HEK293 (cell line): Measurements from ENCODE around the gene PRKCE.

Experiments used
- CTCF ChIA-PET: fragments of 350-600 bp; formaldehyde crosslinking; extraction: SDS; loops from one replicate; lab custom pipeline; 2021; ENCODE audit warnings: antibody characterized with exemption; lab: Yijun Ruan, JAX
- POLR2A ChIA-PET: fragments of 300-600 bp; formaldehyde crosslinking; extraction: SDS; loops from one replicate; lab custom pipeline; 2020; ENCODE audit warnings: antibody characterized with exemption, inconsistent platforms; lab: Yijun Ruan, JAX
- H3K27ac ChIP-seq: fragments of 200-500 bp; sonication (Bioruptor generic); 2 replicates; pipeline ENCODE4 v1.5.1; 2014; ENCODE audit warnings: low read depth, low read length, control low read depth, inconsistent platforms; ENCODE audit errors: extremely low read depth
- H3K36me3 ChIP-seq, 2 experiments: fragments of 200-500 bp in 1 of 2; sonication (Bioruptor generic) in 1 of 2; 1 replicate in 1 of 2; 2 replicates in 1 of 2; pipeline ENCODE4 v1.5.1; 2014 to 2017; ENCODE audit warnings: inconsistent platforms in 2 of 2, low read length in 2 of 2; ENCODE audit not compliant: control insufficient read depth in 2 of 2, insufficient read depth in 1 of 2
- H3K4me1 ChIP-seq: fragments of 200-500 bp; sonication (Bioruptor generic); 2 replicates; pipeline ENCODE4 v1.5.1; 2014; ENCODE audit warnings: mild to moderate bottlenecking, low read length, inconsistent platforms; ENCODE audit not compliant: control insufficient read depth, insufficient read depth
- H3K4me3 ChIP-seq: 2 replicates; pipeline ENCODE4 v1.5.1; 2011; ENCODE audit warnings: low read depth, mild to moderate bottlenecking, control low read depth, low read length, moderate library complexity
- H3K9me3 ChIP-seq: fragments of 200-500 bp; sonication (Bioruptor generic); 2 replicates; pipeline ENCODE4 v1.5.1; 2014; ENCODE audit warnings: low read depth, low read length, inconsistent platforms; ENCODE audit not compliant: control insufficient read depth, insufficient read depth
- BCL6B ChIP-seq: fragments of 450-650 bp; formaldehyde crosslinking; IDR thresholded peaks from 2 replicates; pipeline ENCODE4 v1.5.1; 2017; ENCODE audit warnings: missing biosample characterization, missing genetic modification characterization
- ELK4 ChIP-seq: IDR thresholded peaks from 2 replicates; pipeline ENCODE4 v1.6.1; 2011; ENCODE audit warnings: mild to moderate bottlenecking, low read depth, low read length, borderline replicate concordance
- FEZF1 ChIP-seq: fragments of 450-650 bp; formaldehyde crosslinking; IDR thresholded peaks from 2 replicates; pipeline ENCODE4 v1.5.1; 2016; ENCODE audit warnings: missing biosample characterization, missing genetic modification characterization
- GLIS1 ChIP-seq: fragments of 450-650 bp; formaldehyde crosslinking; IDR thresholded peaks from 2 replicates; pipeline ENCODE4 v1.5.1; 2016; ENCODE audit warnings: missing biosample characterization, missing genetic modification characterization
- REST ChIP-seq: fragments of 450-650 bp; formaldehyde crosslinking; IDR thresholded peaks from 2 replicates; pipeline ENCODE4 v1.5.1; 2016; ENCODE audit warnings: missing biosample characterization, missing genetic modification characterization
- SCRT2 ChIP-seq: fragments of 450-650 bp; formaldehyde crosslinking; IDR thresholded peaks from 2 replicates; pipeline ENCODE4 v1.5.1; 2016; ENCODE audit warnings: missing biosample characterization, missing genetic modification characterization
- TRIM28 ChIP-seq: IDR thresholded peaks from 2 replicates; pipeline ENCODE4 v1.6.1; 2011; ENCODE audit warnings: low read length, control low read depth, borderline replicate concordance
- ZBTB17 ChIP-seq: fragments of 450-650 bp; formaldehyde crosslinking; IDR thresholded peaks from 2 replicates; pipeline ENCODE4 v1.5.1; 2016; ENCODE audit warnings: missing biosample characterization, missing genetic modification characterization
- ZBTB20 ChIP-seq: fragments of 450-650 bp; formaldehyde crosslinking; IDR thresholded peaks from 2 replicates; pipeline ENCODE4 v1.5.1; 2016; ENCODE audit warnings: missing biosample characterization, missing genetic modification characterization
- ZBTB44 ChIP-seq: fragments of 450-650 bp; IDR thresholded peaks from 2 replicates; pipeline ENCODE4 v1.5.1; 2018; ENCODE audit warnings: missing biosample characterization, mild to moderate bottlenecking, missing genetic modification characterization
- ZBTB8A ChIP-seq: fragments of 450-650 bp; formaldehyde crosslinking; IDR thresholded peaks from 2 replicates; pipeline ENCODE4 v1.5.1; 2016; ENCODE audit warnings: missing biosample characterization, missing genetic modification characterization
- ZNF121 ChIP-seq: fragments of 450-650 bp; formaldehyde crosslinking; IDR thresholded peaks from 2 replicates; pipeline ENCODE4 v1.5.1; 2016; ENCODE audit warnings: missing biosample characterization, missing genetic modification characterization
- ZNF18 ChIP-seq: fragments of 450-650 bp; formaldehyde crosslinking; IDR thresholded peaks from 2 replicates; pipeline ENCODE4 v1.5.1; 2016; ENCODE audit warnings: missing biosample characterization, missing genetic modification characterization
- ZNF280C ChIP-seq: fragments of 450-650 bp; formaldehyde crosslinking; IDR thresholded peaks from 2 replicates; pipeline ENCODE4 v1.5.1; 2016; ENCODE audit warnings: missing biosample characterization, missing genetic modification characterization
- ZNF558 ChIP-seq: fragments of 450-650 bp; formaldehyde crosslinking; IDR thresholded peaks from 2 replicates; pipeline ENCODE4 v1.5.1; 2016; ENCODE audit warnings: missing biosample characterization, missing genetic modification characterization
- ZNF660 ChIP-seq: fragments of 450-650 bp; IDR thresholded peaks from 2 replicates; pipeline ENCODE4 v1.5.1; 2018; ENCODE audit warnings: missing biosample characterization, mild to moderate bottlenecking, missing genetic modification characterization
- ZNF776 ChIP-seq: fragments of 450-650 bp; formaldehyde crosslinking; IDR thresholded peaks from 2 replicates; pipeline ENCODE4 v1.5.0; 2017; ENCODE audit warnings: missing biosample characterization, missing genetic modification characterization, borderline replicate concordance
- ZNF837 ChIP-seq: fragments of 450-650 bp; formaldehyde crosslinking; IDR thresholded peaks from 2 replicates; pipeline ENCODE4 v1.5.1; 2016; ENCODE audit warnings: missing biosample characterization, missing genetic modification characterization

Gene PRKCE

GRCh38 chr2:45889053-45889452, 237.6 kb downstream of the PRKCE start:
- ChIA-PET CTCF (no interaction called here), POLR2A (no interaction called here)
- Histone ChIP-seq H3K4me3 (no peak overlapping the region), H3K9me3 (no peaks in the 10 kb centered on the region), H3K36me3 (no peaks in the 10 kb centered on the region), H3K27ac (no peak overlapping the region), H3K4me1 (peaks cover 12% of the 10 kb centered on the region)
- TF ChIP-seq FEZF1 (tag by site-specific recombination) (no peak), ZNF280C (tag by site-specific recombination) (no peak), ZNF558 (tag by site-specific recombination) (no peak), ZNF18 (tag by site-specific recombination) (peak; percentile 25; the same call in 1 of the 2 replicates), ZBTB8A (tag by site-specific recombination) (no peak), ZNF121 (tag by site-specific recombination) (no peak), TRIM28 (no peak), GLIS1 (peak; percentile 76), ZNF837 (tag by site-specific recombination) (no peak), BCL6B (tag by site-specific recombination) (no peak), ZBTB17 (tag by site-specific recombination) (peak; percentile 51; the same call in 1 of the 2 replicates), ELK4 (no peak), REST (no peak), SCRT2 (tag by site-specific recombination) (no peak), ZNF776 (tag by site-specific recombination) (no peak), ZBTB44 (tag by site-specific recombination) (peak; percentile 71), ZBTB20 (tag by site-specific recombination) (peak; percentile 85), ZNF660 (no peak)
